OCI-LY3 (cell line): Measurements from ENCODE around the gene POLR2H.

Source experiments
- EZH2phosphoT487 ChIP-seq: fragments of 200-600 bp; shearing (Covaris generic); IDR thresholded peaks from 2 replicates; pipeline ENCODE4 v1.6.1; 2018; ENCODE audit warnings: antibody characterized with exemption, mixed run types, low read depth
- TF ChIP-seq, protein P1 (sequence below): fragments of 200-600, 300-600 bp; sonication (generic); IDR thresholded peaks from 2 replicates; pipeline ENCODE4 v1.5.1; 2014; ENCODE audit warnings: antibody characterized with exemption, low read length, low read depth

DNA sequence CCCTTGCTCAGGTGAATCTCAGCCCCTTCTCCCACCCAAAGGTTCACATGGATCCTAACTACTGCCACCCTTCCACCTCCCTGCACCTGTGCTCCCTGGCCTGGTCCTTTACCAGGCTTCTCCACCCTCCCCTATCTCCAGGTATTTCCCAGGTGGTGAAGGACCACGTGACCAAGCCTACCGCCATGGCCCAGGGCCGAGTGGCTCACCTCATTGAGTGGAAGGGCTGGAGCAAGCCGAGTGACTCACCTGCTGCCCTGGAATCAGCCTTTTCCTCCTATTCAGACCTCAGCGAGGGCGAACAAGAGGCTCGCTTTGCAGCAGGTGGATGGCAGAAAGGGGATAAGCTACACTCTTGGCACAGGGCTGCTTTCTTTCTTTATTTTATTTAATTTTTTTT lies 19.6 kb upstream of the POLR2H start:
- TF ChIP-seq, protein P1, sequence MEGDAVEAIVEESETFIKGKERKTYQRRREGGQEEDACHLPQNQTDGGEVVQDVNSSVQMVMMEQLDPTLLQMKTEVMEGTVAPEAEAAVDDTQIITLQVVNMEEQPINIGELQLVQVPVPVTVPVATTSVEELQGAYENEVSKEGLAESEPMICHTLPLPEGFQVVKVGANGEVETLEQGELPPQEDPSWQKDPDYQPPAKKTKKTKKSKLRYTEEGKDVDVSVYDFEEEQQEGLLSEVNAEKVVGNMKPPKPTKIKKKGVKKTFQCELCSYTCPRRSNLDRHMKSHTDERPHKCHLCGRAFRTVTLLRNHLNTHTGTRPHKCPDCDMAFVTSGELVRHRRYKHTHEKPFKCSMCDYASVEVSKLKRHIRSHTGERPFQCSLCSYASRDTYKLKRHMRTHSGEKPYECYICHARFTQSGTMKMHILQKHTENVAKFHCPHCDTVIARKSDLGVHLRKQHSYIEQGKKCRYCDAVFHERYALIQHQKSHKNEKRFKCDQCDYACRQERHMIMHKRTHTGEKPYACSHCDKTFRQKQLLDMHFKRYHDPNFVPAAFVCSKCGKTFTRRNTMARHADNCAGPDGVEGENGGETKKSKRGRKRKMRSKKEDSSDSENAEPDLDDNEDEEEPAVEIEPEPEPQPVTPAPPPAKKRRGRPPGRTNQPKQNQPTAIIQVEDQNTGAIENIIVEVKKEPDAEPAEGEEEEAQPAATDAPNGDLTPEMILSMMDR = no peak
- TF ChIP-seq EZH2phosphoT487 = no peak
